GDM1 (cell line): ENCODE results near the gene LRRC57.

ENCODE experiments used
- DNase-seq: peaks from one replicate; lab custom pipeline; 2025; lab: John Stamatoyannopoulos, UW

Gene LRRC57

GRCh38 chr15:42549741-42550392 is 1.3 kb upstream of the LRRC57 start:
- no peak for DNase-seq

- DNase-seq: peak; percentile 41
Measured at GRCh38 chr15:42549032-42549491, 469 bp upstream of the LRRC57 start.

- no peak for DNase-seq
Measured at GRCh38 chr15:42547918-42548248, 710 bp downstream of the LRRC57 start.

- no peak for DNase-seq
Measured at GRCh38 chr15:42544853-42545629, 3.6 kb downstream of the LRRC57 start.

- DNase-seq: no peak
Measured at GRCh38 chr15:42533246-42533645, 15.3 kb downstream of the LRRC57 start.

GRCh38 chr15:42528970-42529369 is 19.6 kb downstream of the LRRC57 start:
- DNase-seq: no peak

- no peak for DNase-seq
Measured at GRCh38 chr15:42523331-42523730, 25.3 kb downstream of the LRRC57 start.

GRCh38 chr15:42511007-42511391 is 37.6 kb downstream of the LRRC57 start:
- DNase-seq: no peak

GRCh38 chr15:42510258-42511006 is 38.2 kb downstream of the LRRC57 start:
- DNase-seq: no peak

- no peak for DNase-seq
Measured at GRCh38 chr15:42508263-42508690, 40.3 kb downstream of the LRRC57 start.

GRCh38 chr15:42507514-42507913 is 41.1 kb downstream of the LRRC57 start:
- DNase-seq: no peak

- no peak for DNase-seq
Measured at GRCh38 chr15:42504631-42505030, 44.0 kb downstream of the LRRC57 start.

GRCh38 chr15:42503825-42504224 is 44.8 kb downstream of the LRRC57 start:
- no peak for DNase-seq

- no peak for DNase-seq
Measured at GRCh38 chr15:42502477-42502876, 46.1 kb downstream of the LRRC57 start.

GRCh38 chr15:42499858-42500609 is 48.6 kb downstream of the LRRC57 start:
- no peak for DNase-seq

GRCh38 chr15:42498212-42499068 is 50.2 kb downstream of the LRRC57 start:
- DNase-seq: no peak

- peak; percentile 72 for DNase-seq
Measured at GRCh38 chr15:42495361-42496212, 53.0 kb downstream of the LRRC57 start, which contains the start of gene SNAP23. Gene SNAP23, plus strand, starts transcription at chr15:42495634. Its CDS starts 16,213 bp downstream, at chr15:42511847.

GRCh38 chr15:42494998-42495360 is 53.6 kb downstream of the LRRC57 start:
- DNase-seq: no peak

GRCh38 chr15:42493679-42494078 is 54.9 kb downstream of the LRRC57 start:
- DNase-seq: no peak

- no peak for DNase-seq
Measured at GRCh38 chr15:42491539-42492225, 56.9 kb downstream of the LRRC57 start.
